ENCODE data around the gene MED27. TPM values are rescaled to one million over a fixed set of nuclear protein-coding genes. Genes with fewer than 3 reads are reported as not detected.

Gene MED27
- total and polyA plus RNA-seq, 2 experiments from 2014 or later, result 17.2 to 32.1 TPM

GRCh38 chr9:131818089-131818488, 261.6 kb downstream of the MED27 start:
- no peak for TF ChIP-seq CTCF (IDR thresholded peaks at IDR 0.05; ENCODE audit: poor library complexity)
- TF ChIP-seq EZH2 (IDR thresholded peaks at IDR 0.05; ENCODE audit: borderline replicate concordance), result no peak
- no peak for TF ChIP-seq EZH2phosphoT487 (IDR thresholded peaks at IDR 0.05; ENCODE audit: low read depth, severe bottlenecking, unreplicated experiment)
- no peak overlapping the region for H3K4me2 ChIP-seq
- H2AFZ ChIP-seq, result no peak overlapping the region
- H3K27me3 ChIP-seq, result peaks cover 7% of the 10 kb centered on the region
- H3K79me2 ChIP-seq, result no peaks in the 10 kb centered on the region
- no peaks in the 10 kb centered on the region for H3K4me1 ChIP-seq (ENCODE audit: insufficient read depth)
- H3K4me3 ChIP-seq, result no peak overlapping the region
- no peak for DNase-seq (ENCODE audit: low spot score)
- no peaks in the 10 kb centered on the region for H4K20me1 ChIP-seq (ENCODE audit: insufficient read depth, poor library complexity, severe bottlenecking)
- H3K9me2 ChIP-seq (replicated peaks; ENCODE audit: insufficient read depth), result no peaks in the 10 kb centered on the region
- H3K27ac ChIP-seq, result no peak overlapping the region
- no peaks in the 10 kb centered on the region for H3K9me3 ChIP-seq (ENCODE audit: low read depth)
- WGBS (ENCODE audit: low lambda C conversion rate, missing lambda C conversion rate), result 92% methylated on average over 7 of the region's 7 CpGs
- no peaks in the 10 kb centered on the region for H3K36me3 ChIP-seq (replicated peaks; ENCODE audit: insufficient read depth, low read depth)

- no peak overlapping the region for H3K4me2 ChIP-seq
- no peak for DNase-seq (ENCODE audit: low spot score)
- H3K27me3 ChIP-seq, result peaks cover 7% of the 10 kb centered on the region
- H3K4me1 ChIP-seq (ENCODE audit: insufficient read depth), result no peaks in the 10 kb centered on the region
- no peaks in the 10 kb centered on the region for H3K9me3 ChIP-seq (ENCODE audit: low read depth)
- no peak overlapping the region for H3K4me3 ChIP-seq
- no peaks in the 10 kb centered on the region for H3K9me2 ChIP-seq (replicated peaks; ENCODE audit: insufficient read depth)
- WGBS (ENCODE audit: low lambda C conversion rate, missing lambda C conversion rate), result 67% methylated on average over 9 of the region's 9 CpGs
- H3K79me2 ChIP-seq, result no peaks in the 10 kb centered on the region
- H3K36me3 ChIP-seq (replicated peaks; ENCODE audit: insufficient read depth, low read depth), result no peaks in the 10 kb centered on the region
- no peak overlapping the region for H2AFZ ChIP-seq
- TF ChIP-seq EZH2phosphoT487 (IDR thresholded peaks at IDR 0.05; ENCODE audit: low read depth, severe bottlenecking, unreplicated experiment) (no peak), EZH2 (IDR thresholded peaks at IDR 0.05; ENCODE audit: borderline replicate concordance) (no peak), CTCF (IDR thresholded peaks at IDR 0.05; ENCODE audit: poor library complexity) (no peak)
- H4K20me1 ChIP-seq (ENCODE audit: insufficient read depth, poor library complexity, severe bottlenecking), result no peaks in the 10 kb centered on the region
- H3K27ac ChIP-seq, result no peak overlapping the region
Measured at GRCh38 chr9:131817627-131818026, 262.0 kb downstream of the MED27 start.

GRCh38 chr9:131817073-131817472, 262.6 kb downstream of the MED27 start:
- WGBS (ENCODE audit: low lambda C conversion rate, missing lambda C conversion rate), result 95% methylated on average over 4 of the region's 4 CpGs
- Histone ChIP-seq H3K4me3 (no peak overlapping the region), H3K79me2 (no peaks in the 10 kb centered on the region), H3K9me3 (ENCODE audit: low read depth) (no peaks in the 10 kb centered on the region), H3K4me2 (no peak overlapping the region), H4K20me1 (ENCODE audit: insufficient read depth, poor library complexity, severe bottlenecking) (no peaks in the 10 kb centered on the region), H3K4me1 (ENCODE audit: insufficient read depth) (no peaks in the 10 kb centered on the region), H3K27me3 (peaks cover 7% of the 10 kb centered on the region), H3K9me2 (replicated peaks; ENCODE audit: insufficient read depth) (no peaks in the 10 kb centered on the region), H2AFZ (no peak overlapping the region), H3K36me3 (replicated peaks; ENCODE audit: insufficient read depth, low read depth) (no peaks in the 10 kb centered on the region), H3K27ac (no peak overlapping the region)
- DNase-seq (ENCODE audit: low spot score), result no peak
- no peak for TF ChIP-seq EZH2phosphoT487 (IDR thresholded peaks at IDR 0.05; ENCODE audit: low read depth, severe bottlenecking, unreplicated experiment)
- TF ChIP-seq CTCF (IDR thresholded peaks at IDR 0.05; ENCODE audit: poor library complexity), result no peak
- no peak for TF ChIP-seq EZH2 (IDR thresholded peaks at IDR 0.05; ENCODE audit: borderline replicate concordance)

Data from hepatocyte (in vitro differentiated cells).